HCT116 (cell line): ENCODE results near the gene RPS2. TPM values are rescaled to one million over a fixed set of nuclear protein-coding genes. Genes with fewer than 3 reads are reported as not detected.

ENCODE experiments used
- ATAC-seq: fragments of 200-7000 bp; cut with Tn5 transposase; 2 replicates; pipeline ENCODE4 v1.9.1; 2020; ENCODE audit warnings: mild to moderate bottlenecking, moderate library complexity
- BruUV-seq: library from RNA; stranded (reverse); fragments of 400-500 nt; replicated peaks from 2 replicates; lab custom pipeline; 2021; lab: Mats Ljungman, UMichigan
- CTCF ChIA-PET: fragments of 300-600 bp; sonication (Branson Sonifier 250); formaldehyde crosslinking; loops from one replicate; lab custom pipeline; 2021; ENCODE audit warnings: antibody characterized with exemption; lab: Charles Lee
- POLR2A ChIA-PET: fragments of 300-600, 350-600 bp; sonication (Branson Sonifier 250); formaldehyde crosslinking; loops from one replicate; lab custom pipeline; 2021; ENCODE audit warnings: antibody characterized with exemption; lab: Charles Lee
- RAD21 ChIA-PET, 2 experiments: fragments of 300-600 bp; sonication (Branson Sonifier 250); formaldehyde crosslinking; loops; one replicate each; lab custom pipeline; 2023; ENCODE audit warnings: low total read pairs in 2 of 2; ENCODE audit not compliant: uncharacterized antibody in 2 of 2, unreplicated experiment in 2 of 2, low non-redundant PET in 1 of 2; lab: Charles Lee
- DNase-seq: peaks from one replicate; pipeline ENCODE4 v3.0.0-alpha.2; 2010; ENCODE audit warnings: low read depth, low spot score
- H2AFZ ChIP-seq: fragments of 200-600 bp; shearing (Covaris generic), sonication (generic); 2 replicates; pipeline ENCODE4 v1.6.1; 2017; ENCODE audit warnings: low read depth, mixed run types, mixed read lengths, antibody characterized with exemption, low read length; ENCODE audit not compliant: poor library complexity, severe bottlenecking
- H3K27ac ChIP-seq: 2 replicates; pipeline ENCODE4 v1.5.1; 2012; ENCODE audit warnings: low read depth, low read length
- H3K27me3 ChIP-seq: fragments of 200-600 bp; sonication (generic); 2 replicates; pipeline ENCODE4 v1.6.1; 2016; ENCODE audit warnings: mixed run types, low read length, mixed read lengths; ENCODE audit not compliant: insufficient read depth
- H3K36me3 ChIP-seq, 2 experiments: fragments of 200-500 bp in 1 of 2; fragments of 200-600 bp in 1 of 2; sonication (Bioruptor generic) in 1 of 2; sonication (generic) in 1 of 2; 2 replicates each; pipeline versions ENCODE4 v1.5.1 to v1.6.1; 2014 to 2016; ENCODE audit warnings: low read length in 2 of 2, inconsistent platforms in 1 of 2, mixed read lengths in 1 of 2, mixed run types in 1 of 2; ENCODE audit not compliant: insufficient read depth in 2 of 2, control insufficient read depth in 1 of 2
- H3K4me1 ChIP-seq, 2 experiments: fragments of 200-600 bp in 1 of 2; sonication (generic) in 1 of 2; 2 replicates each; pipeline versions ENCODE4 v1.5.1 to v1.6.1; 2012 to 2017; ENCODE audit warnings: low read length in 2 of 2, inconsistent platforms in 1 of 2, mild to moderate bottlenecking in 1 of 2, mixed read lengths in 1 of 2, mixed run types in 1 of 2, moderate library complexity in 1 of 2; ENCODE audit not compliant: insufficient read depth in 2 of 2, control insufficient read depth in 1 of 2
- H3K4me2 ChIP-seq: fragments of 200-600 bp; sonication (generic); 2 replicates; pipeline ENCODE4 v1.6.1; 2017; ENCODE audit warnings: mixed run types, low read length, mixed read lengths
- H3K4me3 ChIP-seq, 2 experiments: fragments of 200-600 bp in 1 of 2; sonication (generic) in 1 of 2; replicated peaks in 1 of 2; 2 replicates each; pipeline ENCODE4 v1.5.1; 2011 to 2016; ENCODE audit warnings: low read length in 2 of 2, control low read depth in 1 of 2, low read depth in 1 of 2, mild to moderate bottlenecking in 1 of 2, mixed read lengths in 1 of 2, mixed run types in 1 of 2
- H3K79me2 ChIP-seq: fragments of 200-600 bp; sonication (generic); 2 replicates; pipeline ENCODE4 v1.6.1; 2017; ENCODE audit warnings: mild to moderate bottlenecking, mixed run types, low read length, moderate library complexity, mixed read lengths; ENCODE audit not compliant: insufficient read depth
- H3K9ac ChIP-seq: fragments of 200-600 bp; sonication (generic); 2 replicates; pipeline ENCODE4 v1.6.1; 2016; ENCODE audit warnings: low read length, mixed read lengths
- H3K9me2 ChIP-seq: fragments of 200-600 bp; sonication (generic), shearing (Covaris generic); 2 replicates; pipeline ENCODE4 v1.6.1; 2017; ENCODE audit warnings: mixed run types, mild to moderate bottlenecking, moderate library complexity; ENCODE audit not compliant: insufficient read depth
- H3K9me3 ChIP-seq, 2 experiments: fragments of 200-500 bp in 1 of 2; fragments of 200-600 bp in 1 of 2; sonication (Bioruptor generic) in 1 of 2; sonication (generic) in 1 of 2; 2 replicates each; pipeline ENCODE4 v1.6.1; 2014 to 2017; ENCODE audit warnings: low read length in 2 of 2, mixed read lengths in 2 of 2, inconsistent platforms in 1 of 2, low read depth in 1 of 2, mild to moderate bottlenecking in 1 of 2, mixed run types in 1 of 2, moderate library complexity in 1 of 2; ENCODE audit not compliant: control insufficient read depth in 1 of 2, insufficient read depth in 1 of 2
- H4K20me1 ChIP-seq: fragments of 200-600 bp; sonication (generic), shearing (Covaris generic); 2 replicates; pipeline ENCODE4 v1.6.1; 2017; ENCODE audit warnings: mixed run types, mild to moderate bottlenecking, moderate library complexity; ENCODE audit not compliant: insufficient read depth
- CBX3 ChIP-seq: IDR thresholded peaks from 2 replicates; pipeline ENCODE4 v1.6.1; 2012; ENCODE audit warnings: low read depth
- CEBPB ChIP-seq: IDR thresholded peaks from 2 replicates; pipeline ENCODE4 v1.6.1; 2012; ENCODE audit warnings: low read depth
- EGR1 ChIP-seq: IDR thresholded peaks from 2 replicates; pipeline ENCODE4 v1.6.1; 2012; ENCODE audit warnings: low read depth
- EZH2phosphoT487 ChIP-seq: fragments of 200-600 bp; IDR thresholded peaks from 2 replicates; pipeline ENCODE4 v1.6.1; 2018; ENCODE audit warnings: antibody characterized with exemption, borderline replicate concordance
- FOSL1 ChIP-seq: IDR thresholded peaks from 2 replicates; pipeline ENCODE4 v1.6.1; 2012; ENCODE audit warnings: low read depth
- MAX ChIP-seq: IDR thresholded peaks from 2 replicates; pipeline ENCODE4 v1.6.1; 2012
- POLR2A ChIP-seq: IDR thresholded peaks from 2 replicates; pipeline ENCODE4 v1.7.0; 2011; ENCODE audit warnings: borderline replicate concordance; ENCODE audit not compliant: insufficient read depth, insufficient read length; ENCODE audit errors: extremely low read depth
- POLR2AphosphoS5 ChIP-seq: IDR thresholded peaks from 2 replicates; pipeline ENCODE4 v1.6.1; 2011; ENCODE audit warnings: mild to moderate bottlenecking, low read depth, low read length, moderate library complexity
- RAD21 ChIP-seq: IDR thresholded peaks from 2 replicates; pipeline ENCODE4 v1.6.1; 2012; ENCODE audit warnings: low read depth, mild to moderate bottlenecking
- SIN3A ChIP-seq: IDR thresholded peaks from 2 replicates; pipeline ENCODE4 v1.6.1; 2012; ENCODE audit warnings: low read depth
- SP1 ChIP-seq: IDR thresholded peaks from 2 replicates; pipeline ENCODE4 v1.6.1; 2012; ENCODE audit warnings: low read depth
- SRF ChIP-seq: IDR thresholded peaks from 2 replicates; pipeline ENCODE4 v1.6.1; 2012; ENCODE audit warnings: low read depth
- TCF7L2 ChIP-seq: IDR thresholded peaks from 2 replicates; pipeline ENCODE4 v1.7.0; 2011; ENCODE audit warnings: borderline replicate concordance, inconsistent platforms; ENCODE audit not compliant: insufficient read depth, insufficient read length; ENCODE audit errors: extremely low read depth
- YY1 ChIP-seq: IDR thresholded peaks from 2 replicates; pipeline ENCODE4 v1.6.1; 2011; ENCODE audit warnings: low read length, low read depth, moderate library complexity, mild to moderate bottlenecking; ENCODE audit not compliant: insufficient replicate concordance; ENCODE audit errors: extremely low read depth
- ZBTB33 ChIP-seq: IDR thresholded peaks from 2 replicates; pipeline ENCODE4 v1.6.1; 2011; ENCODE audit warnings: mild to moderate bottlenecking, low read length, moderate library complexity; ENCODE audit not compliant: insufficient replicate concordance; ENCODE audit errors: extremely low read depth
- ZNF274 ChIP-seq: fragments of 200-500 bp; sonication (Bioruptor generic); IDR thresholded peaks from 2 replicates; pipeline ENCODE4 v1.6.1; 2014; ENCODE audit warnings: mild to moderate bottlenecking, low read depth, low read length, inconsistent platforms
- intact Hi-C: fragments of 100-400 bp; cut with micrococcal nuclease; formaldehyde crosslinking; loops from 2 replicates; pipeline ENCODE4 v1.10.0; 2022
- total RNA-seq: library from RNA; stranded (reverse); gene quantifications from one replicate; pipeline ENCODE4 v1.2.1, GENCODE V29; 2021; ENCODE audit not compliant: unreplicated experiment
- TF ChIP-seq, protein P1 (sequence below): IDR thresholded peaks from 2 replicates; pipeline ENCODE4 v1.6.1; 2012

Gene RPS2
- total RNA-seq, 1 experiment from 2014 or later = 6,265 TPM

- no peak overlapping the region for H3K9ac ChIP-seq
- no peaks in the 10 kb centered on the region for H3K9me3 ChIP-seq
Measured at GRCh38 chr16:1998852-1999801, 34.5 kb upstream of the RPS2 start.

More at GRCh38 chr16:1998852-1999801, 34.5 kb upstream of the RPS2 start:
- CTCF ChIA-PET = no interaction called here
- Histone ChIP-seq H3K4me1 (peaks cover 2 to 7% of the 10 kb centered on the region in 2 experiments), H3K9me2 (no peaks in the 10 kb centered on the region), H3K4me2 (no peak overlapping the region), H3K36me3 (peaks cover 25 to 51% of the 10 kb centered on the region in 2 experiments; a peak in 3 of 4 replicates), H3K27me3 (no peaks in the 10 kb centered on the region), H4K20me1 (no peaks in the 10 kb centered on the region; the same call in 1 of the 2 replicates), H3K4me3 (no peak overlapping the region), H2AFZ (no peak overlapping the region), H3K79me2 (peaks cover 28% of the 10 kb centered on the region), H3K27ac (no peak overlapping the region)
- RAD21 ChIA-PET = no interaction called here
- intact Hi-C loops = no loop called here
- DNase-seq (no peak), ATAC-seq (no peak)
- POLR2A ChIA-PET = interaction anchor here (1.8 kb wide), 1 partner anchor 9 kb away, joined by 3 read pairs; no protein-coding TSS in a partner anchor
- no peak for TF ChIP-seq SP1
- no peak for TF ChIP-seq FOSL1
- TF ChIP-seq YY1 = no peak
- TF ChIP-seq SIN3A = no peak
- TF ChIP-seq ZNF274 = no peak
- TF ChIP-seq MAX = no peak
- no peak for TF ChIP-seq ZBTB33
- no peak for TF ChIP-seq POLR2AphosphoS5
- TF ChIP-seq RAD21 = no peak
- TF ChIP-seq POLR2A = no peak
- TF ChIP-seq SRF = no peak
- TF ChIP-seq EZH2phosphoT487 = no peak
- no peak for TF ChIP-seq TCF7L2
- TF ChIP-seq EGR1 = no peak
- no peak for TF ChIP-seq CBX3
- TF ChIP-seq, protein P1, sequence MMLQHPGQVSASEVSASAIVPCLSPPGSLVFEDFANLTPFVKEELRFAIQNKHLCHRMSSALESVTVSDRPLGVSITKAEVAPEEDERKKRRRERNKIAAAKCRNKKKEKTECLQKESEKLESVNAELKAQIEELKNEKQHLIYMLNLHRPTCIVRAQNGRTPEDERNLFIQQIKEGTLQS = no peak
- TF ChIP-seq CEBPB = no peak
- no TSS peak for BruUV-seq
